HG03159 (cell line): ENCODE data around the gene DHRS1.

Source experiments
- ATAC-seq: cut with Tn5 transposase; IDR thresholded peaks from one replicate; pipeline ENCODE4 v1.9.1; 2021; ENCODE audit warnings: mild to moderate bottlenecking, moderate library complexity; ENCODE audit not compliant: unreplicated experiment

Gene DHRS1

GRCh38 chr14:24285351-24285750 is 14.2 kb downstream of the DHRS1 start:
- ATAC-seq: no peak

GRCh38 chr14:24284501-24285035 is 15.0 kb downstream of the DHRS1 start:
- no peak for ATAC-seq

GRCh38 chr14:24283796-24284460 is 15.7 kb downstream of the DHRS1 start:
- ATAC-seq: no peak

GRCh38 chr14:24282736-24283135 is 16.8 kb downstream of the DHRS1 start:
- ATAC-seq: no peak

- ATAC-seq: no peak
Observed at GRCh38 chr14:24281636-24282035, 17.9 kb downstream of the DHRS1 start.

GRCh38 chr14:24280797-24281460 is 18.7 kb downstream of the DHRS1 start:
- no peak for ATAC-seq

- ATAC-seq: no peak
Observed at GRCh38 chr14:24279301-24280186, 20.0 kb downstream of the DHRS1 start.

- no peak for ATAC-seq
Observed at GRCh38 chr14:24278424-24278823, 21.2 kb downstream of the DHRS1 start.

- ATAC-seq: no peak
Observed at GRCh38 chr14:24277606-24278321, 21.8 kb downstream of the DHRS1 start.

- ATAC-seq: no peak
Observed at GRCh38 chr14:24277071-24277470, 22.5 kb downstream of the DHRS1 start.

- ATAC-seq: peak; percentile 37
Observed at GRCh38 chr14:24274101-24274543, 25.5 kb downstream of the DHRS1 start.

- no peak for ATAC-seq
Observed at GRCh38 chr14:24273422-24273998, 26.1 kb downstream of the DHRS1 start.

- no peak for ATAC-seq
Observed at GRCh38 chr14:24272467-24272866, 27.1 kb downstream of the DHRS1 start.

- ATAC-seq: no peak
Observed at GRCh38 chr14:24271834-24272263, 27.7 kb downstream of the DHRS1 start.

- peak; percentile 85 for ATAC-seq
Observed at GRCh38 chr14:24271134-24271833, 28.3 kb downstream of the DHRS1 start, which contains the start of gene RABGGTA. RABGGTA (minus strand) TSS chr14:24271597; CDS start chr14:24271115, 482 bp downstream.

GRCh38 chr14:24270537-24271133 is 28.9 kb downstream of the DHRS1 start:
- no peak for ATAC-seq

- ATAC-seq: no peak
Observed at GRCh38 chr14:24269910-24270536, 29.6 kb downstream of the DHRS1 start.

GRCh38 chr14:24269368-24269767 is 30.2 kb downstream of the DHRS1 start:
- no peak for ATAC-seq

GRCh38 chr14:24268225-24268624 is 31.4 kb downstream of the DHRS1 start:
- no peak for ATAC-seq
